Measurements from ENCODE around the gene IKBIP. TPM values are rescaled to one million over a fixed set of nuclear protein-coding genes. Genes with fewer than 3 reads are reported as not detected.
"Not testable (repeated sequence)": the region's sequence is repeated elsewhere in the genome, so short reads cannot be mapped to it uniquely, and the experiment has no call there.

Gene IKBIP
- total RNA-seq, 1 experiment from 2014 or later = 50.4 TPM

GRCh38 chr12:98581101-98581500 is 63.5 kb downstream of the IKBIP start:
- in situ Hi-C loops (cut with HindIII; ENCODE audit: low sequenced_read_pairs) = no loop called here
- no peak for DNase-seq (ENCODE audit: low spot score)

GRCh38 chr12:98580695-98581094 is 63.9 kb downstream of the IKBIP start:
- in situ Hi-C loops (cut with HindIII; ENCODE audit: low sequenced_read_pairs) = no loop called here
- DNase-seq (ENCODE audit: low spot score) = no peak

GRCh38 chr12:98579835-98580234 is 64.8 kb downstream of the IKBIP start:
- DNase-seq (ENCODE audit: low spot score) = no peak
- in situ Hi-C loops (cut with HindIII; ENCODE audit: low sequenced_read_pairs) = no loop called here

GRCh38 chr12:98579347-98579746 is 65.2 kb downstream of the IKBIP start:
- in situ Hi-C loops (cut with HindIII; ENCODE audit: low sequenced_read_pairs) = no loop called here
- DNase-seq (ENCODE audit: low spot score) = no peak

- in situ Hi-C loops (cut with HindIII; ENCODE audit: low sequenced_read_pairs) = no loop called here
- DNase-seq (ENCODE audit: low spot score) = no peak
Measured at GRCh38 chr12:98578821-98579220, 65.8 kb downstream of the IKBIP start.

GRCh38 chr12:98578392-98578791 is 66.2 kb downstream of the IKBIP start:
- no peak for DNase-seq (ENCODE audit: low spot score)
- in situ Hi-C loops (cut with HindIII; ENCODE audit: low sequenced_read_pairs) = no loop called here

- DNase-seq (ENCODE audit: low spot score); in situ Hi-C loops (cut with HindIII; ENCODE audit: low sequenced_read_pairs): not testable (repeated sequence)
Measured at GRCh38 chr12:98576795-98577194, 67.8 kb downstream of the IKBIP start.

GRCh38 chr12:98575013-98575412 is 69.6 kb downstream of the IKBIP start:
- in situ Hi-C loops (cut with HindIII; ENCODE audit: low sequenced_read_pairs) = no loop called here
- DNase-seq (ENCODE audit: low spot score) = no peak

Other genes starting within 250 kb of the IKBIP start
- 186 and 272 TPM in 2 replicates for gene TMPO, start 129.2 kb downstream of the IKBIP start, total RNA-seq (2014; rRNA removed; shearing (Covaris generic))
- gene SLC25A3, start 51.1 kb downstream of the IKBIP start, total RNA-seq (2014; rRNA removed; shearing (Covaris generic)) = 1,003 and 1,119 TPM in 2 replicates
- gene APAF1, start 502 bp upstream of the IKBIP start, total RNA-seq (2014; rRNA removed; shearing (Covaris generic)) = 16.9 and 32.1 TPM in 2 replicates

Measured in G401 (cell line).